22Rv1 (cell line): ENCODE results near the gene EXOC3L1.

ENCODE experiments used
- H3K27ac ChIP-seq: fragments of 450-650 bp; 2 replicates; pipeline ENCODE4 v1.5.1; 2017
- ZFX ChIP-seq: fragments of 450-650 bp; IDR thresholded peaks from 2 replicates; pipeline ENCODE4 v1.6.1; 2017; ENCODE audit warnings: antibody characterized with exemption, borderline replicate concordance
- TF ChIP-seq, protein P1 (sequence below): fragments of 450-650 bp; IDR thresholded peaks from 2 replicates; pipeline ENCODE4 v1.5.1; 2017; ENCODE audit warnings: mild to moderate bottlenecking

EXOC3L1 gene

DNA sequence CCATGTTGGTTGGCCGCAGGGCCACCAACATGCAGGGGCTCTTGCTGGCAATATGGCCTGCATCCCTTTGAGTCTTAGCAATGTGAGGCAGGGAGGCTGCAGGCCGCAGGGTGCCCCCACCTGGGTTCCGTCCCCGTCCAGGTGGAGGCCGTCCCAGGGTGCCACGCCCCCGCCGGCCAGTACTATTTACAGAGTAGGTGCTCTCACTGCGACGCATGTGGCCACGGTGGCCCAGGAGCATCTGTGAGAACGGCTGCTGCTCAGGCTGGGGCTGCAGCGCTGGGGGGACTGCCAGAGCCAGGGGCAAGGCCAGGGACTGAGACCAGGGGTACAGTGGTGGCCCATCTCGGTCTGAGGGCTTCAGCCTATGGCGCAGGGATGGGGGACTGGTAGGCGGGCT, 9.8 kb downstream of the EXOC3L1 start:
- TF ChIP-seq, protein P1, sequence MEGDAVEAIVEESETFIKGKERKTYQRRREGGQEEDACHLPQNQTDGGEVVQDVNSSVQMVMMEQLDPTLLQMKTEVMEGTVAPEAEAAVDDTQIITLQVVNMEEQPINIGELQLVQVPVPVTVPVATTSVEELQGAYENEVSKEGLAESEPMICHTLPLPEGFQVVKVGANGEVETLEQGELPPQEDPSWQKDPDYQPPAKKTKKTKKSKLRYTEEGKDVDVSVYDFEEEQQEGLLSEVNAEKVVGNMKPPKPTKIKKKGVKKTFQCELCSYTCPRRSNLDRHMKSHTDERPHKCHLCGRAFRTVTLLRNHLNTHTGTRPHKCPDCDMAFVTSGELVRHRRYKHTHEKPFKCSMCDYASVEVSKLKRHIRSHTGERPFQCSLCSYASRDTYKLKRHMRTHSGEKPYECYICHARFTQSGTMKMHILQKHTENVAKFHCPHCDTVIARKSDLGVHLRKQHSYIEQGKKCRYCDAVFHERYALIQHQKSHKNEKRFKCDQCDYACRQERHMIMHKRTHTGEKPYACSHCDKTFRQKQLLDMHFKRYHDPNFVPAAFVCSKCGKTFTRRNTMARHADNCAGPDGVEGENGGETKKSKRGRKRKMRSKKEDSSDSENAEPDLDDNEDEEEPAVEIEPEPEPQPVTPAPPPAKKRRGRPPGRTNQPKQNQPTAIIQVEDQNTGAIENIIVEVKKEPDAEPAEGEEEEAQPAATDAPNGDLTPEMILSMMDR: no peak
- no peak for TF ChIP-seq ZFX
- no peak overlapping the region for H3K27ac ChIP-seq

DNA sequence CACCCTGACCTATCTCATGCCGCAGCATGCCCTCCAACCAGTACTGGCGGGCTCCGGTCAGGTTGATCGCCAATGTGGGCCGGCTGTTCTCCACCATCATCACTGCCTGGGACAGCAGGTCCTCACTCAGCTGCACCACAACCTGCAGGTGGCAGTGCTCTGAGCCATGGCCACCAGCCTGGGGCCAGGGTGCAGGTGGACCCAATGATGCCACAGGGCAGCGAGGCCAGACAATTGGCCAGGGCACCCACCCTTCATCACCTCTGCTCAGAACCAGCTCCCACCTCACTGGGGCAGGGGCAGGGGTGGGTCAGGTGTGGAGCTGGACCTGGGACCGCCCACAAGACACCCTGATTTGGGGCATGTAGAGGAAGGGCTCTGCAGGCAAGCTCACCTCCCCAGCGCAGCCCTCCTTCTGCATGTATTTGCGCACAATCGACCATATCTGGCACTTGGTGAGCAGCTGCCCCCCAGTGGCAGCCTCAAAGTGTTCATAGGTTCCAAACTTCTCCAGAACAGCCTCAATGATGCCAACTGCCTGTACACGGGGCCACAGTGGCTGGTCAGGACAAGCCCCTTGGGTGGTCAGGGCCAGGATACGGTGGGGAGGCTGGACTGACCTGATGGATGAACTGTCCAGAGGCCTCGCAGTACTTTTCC, 10.4 kb downstream of the EXOC3L1 start:
- TF ChIP-seq ZFX: no peak
- TF ChIP-seq, protein P1: peak; percentile 60
- H3K27ac ChIP-seq: peak overlapping the region; percentile 94

DNA sequence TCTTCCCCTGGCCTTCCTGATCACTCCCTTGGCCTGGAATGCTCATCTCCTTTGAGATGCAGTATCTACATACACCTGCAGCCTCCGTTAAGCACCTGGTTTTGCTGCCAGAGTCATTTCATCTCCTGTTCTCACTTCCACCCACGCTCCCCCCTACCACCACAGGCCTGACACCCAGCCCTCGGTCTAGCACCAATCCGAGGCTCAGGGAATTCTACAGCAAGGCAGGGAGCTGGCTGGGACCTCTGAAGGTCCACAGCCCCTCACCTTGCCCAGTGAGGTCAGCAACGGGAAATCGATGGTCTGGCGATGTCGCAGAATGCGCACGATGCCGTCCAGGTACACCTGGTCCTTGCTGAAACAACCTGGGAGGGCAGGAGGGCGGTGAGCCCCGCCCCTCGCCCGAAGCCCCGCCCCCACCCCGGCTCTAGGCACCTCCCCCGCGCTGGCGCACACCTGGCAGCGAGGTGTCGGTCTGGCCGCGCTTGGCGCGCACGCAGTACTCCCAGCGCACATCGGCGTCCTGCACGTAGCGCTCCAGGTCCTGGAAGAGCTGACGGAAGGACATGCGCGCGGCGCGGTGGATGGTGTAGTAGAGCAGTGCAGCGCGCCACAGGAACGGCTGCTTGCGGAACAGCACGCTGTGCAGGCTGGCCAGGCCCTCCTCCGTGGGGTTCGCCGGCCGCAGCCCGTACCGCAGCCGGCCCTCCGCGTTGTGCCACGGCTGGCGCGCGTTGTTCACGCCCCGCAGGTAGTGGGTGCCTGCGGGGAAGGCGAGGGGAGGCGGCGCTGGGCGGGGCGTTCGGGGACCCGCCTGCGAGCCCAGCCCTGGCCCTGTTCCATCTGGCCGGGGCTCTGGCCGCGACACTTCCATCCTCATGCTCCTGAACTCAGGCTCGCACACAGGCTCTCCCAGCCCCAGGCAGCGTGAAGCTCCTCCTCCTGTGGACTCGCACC, 11.9 kb downstream of the EXOC3L1 start:
- peak overlapping the region; percentile 94 for H3K27ac ChIP-seq
- TF ChIP-seq, protein P1: no peak; the same call in 1 of the 2 replicates

DNA sequence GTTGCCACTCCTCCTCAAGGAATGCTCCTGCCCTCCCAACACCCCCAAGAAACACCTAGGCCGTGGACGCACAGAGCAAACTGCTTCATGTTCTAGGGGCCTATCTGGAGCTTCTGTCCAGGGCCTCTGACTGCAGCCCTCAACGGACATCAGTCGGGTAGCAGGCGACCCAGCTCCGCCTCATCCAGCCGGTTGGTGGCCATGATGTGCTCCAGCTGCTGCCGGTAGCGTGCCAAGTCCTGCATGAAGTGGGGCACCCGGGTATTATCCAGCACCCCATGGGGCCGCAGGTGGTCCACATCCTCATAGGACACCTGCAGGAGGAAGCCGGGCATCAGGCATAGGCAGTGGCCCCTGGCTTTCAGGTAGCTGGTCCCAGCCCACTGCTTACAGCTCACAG, 13.3 kb downstream of the EXOC3L1 start:
- no peak for TF ChIP-seq ZFX
- TF ChIP-seq, protein P1: no peak
- H3K27ac ChIP-seq: peak overlapping the region; percentile 94; the same call in 1 of the 2 replicates

DNA sequence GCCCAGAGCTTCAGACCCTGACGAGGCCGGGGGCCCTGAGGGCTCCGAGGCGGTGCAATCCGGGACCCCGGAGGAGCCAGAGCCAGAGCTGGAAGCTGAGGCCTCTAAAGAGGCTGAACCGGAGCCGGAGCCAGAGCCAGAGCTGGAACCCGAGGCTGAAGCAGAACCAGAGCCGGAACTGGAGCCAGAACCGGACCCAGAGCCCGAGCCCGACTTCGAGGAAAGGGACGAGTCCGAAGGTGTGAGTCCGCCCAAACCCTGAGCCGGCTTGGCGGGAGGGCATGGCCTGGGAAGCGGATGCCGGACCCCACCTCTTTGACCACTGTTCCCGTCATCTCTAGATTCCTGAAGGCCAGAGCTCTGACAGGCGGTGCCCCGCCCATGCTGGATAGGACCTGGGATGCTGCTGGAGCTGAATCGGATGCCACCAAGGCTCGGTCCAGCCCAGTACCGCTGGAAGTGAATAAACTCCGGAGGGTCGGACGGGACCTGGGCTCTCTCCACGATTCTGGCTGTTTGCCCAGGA, 15.2 kb downstream of the EXOC3L1 start:
- H3K27ac ChIP-seq: peak overlapping the region; percentile 95
- no peak for TF ChIP-seq ZFX
- TF ChIP-seq, protein P1: no peak

DNA sequence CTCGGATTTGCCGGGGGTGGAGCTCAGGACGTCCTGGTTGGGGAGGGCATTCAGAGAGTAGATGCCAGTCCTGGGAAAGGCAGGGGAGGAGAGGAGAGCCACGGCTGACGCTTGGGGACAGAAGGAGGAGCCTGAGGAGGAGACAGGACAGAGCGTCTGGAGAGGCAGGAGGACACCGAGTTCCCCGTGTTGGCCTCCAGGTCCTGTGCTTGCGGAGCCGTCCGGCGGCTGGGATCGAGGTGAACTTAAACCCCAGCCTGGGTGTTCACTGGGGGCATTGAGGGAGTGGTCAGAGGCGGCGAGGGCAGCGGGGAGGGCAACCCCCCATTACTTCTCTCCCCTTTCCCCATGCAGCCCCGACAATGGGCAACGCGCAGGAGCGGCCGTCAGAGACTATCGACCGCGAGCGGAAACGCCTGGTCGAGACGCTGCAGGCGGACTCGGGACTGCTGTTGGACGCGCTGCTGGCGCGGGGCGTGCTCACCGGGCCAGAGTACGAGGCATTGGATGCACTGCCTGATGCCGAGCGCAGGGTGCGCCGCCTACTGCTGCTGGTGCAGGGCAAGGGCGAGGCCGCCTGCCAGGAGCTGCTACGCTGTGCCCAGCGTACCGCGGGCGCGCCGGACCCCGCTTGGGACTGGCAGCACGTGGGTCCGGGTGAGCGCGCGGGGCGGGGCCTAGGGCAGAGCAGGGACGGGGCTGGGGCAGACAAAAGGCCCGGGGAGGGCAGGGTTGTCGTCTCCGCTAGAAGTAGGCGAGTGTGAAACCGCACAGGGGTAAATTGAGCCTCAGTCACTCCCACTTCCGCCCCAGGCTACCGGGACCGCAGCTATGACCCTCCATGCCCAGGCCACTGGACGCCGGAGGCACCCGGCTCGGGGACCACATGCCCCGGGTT, 15.9 kb downstream of the EXOC3L1 start:
- peak overlapping the region; percentile 95 for H3K27ac ChIP-seq
- TF ChIP-seq ZFX: no peak
- TF ChIP-seq, protein P1: peak; percentile 45
